ENCODE measurements around the gene AHCYL1.

Gene AHCYL1

GRCh38 chr1:110060662-110061060, 76.1 kb downstream of the AHCYL1 start:
- DNase-seq (ENCODE audit: low spot score) = no peak

DNA sequence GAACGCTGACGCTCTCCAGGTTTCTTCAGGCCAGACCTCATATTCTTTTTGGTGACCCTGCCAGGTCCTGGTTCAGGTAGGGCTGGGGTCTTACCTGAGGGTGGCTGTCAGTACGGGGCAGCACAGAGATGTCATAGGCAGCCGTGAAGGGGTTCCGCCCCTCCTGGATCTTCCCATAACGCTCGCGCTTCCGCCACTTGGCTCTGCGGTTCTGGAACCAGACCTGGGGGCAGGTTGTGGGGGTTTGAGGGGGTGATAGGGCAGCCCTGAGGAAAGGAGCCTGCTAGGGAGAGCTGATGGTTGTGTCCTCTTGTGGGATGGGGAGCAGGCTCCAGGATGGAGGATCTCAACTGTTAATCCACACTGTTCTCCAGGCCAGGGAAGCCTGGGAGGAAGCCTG, 76.8 kb downstream of the AHCYL1 start:
- DNase-seq (ENCODE audit: low spot score) = no peak

GRCh38 chr1:110062612-110063011, 78.0 kb downstream of the AHCYL1 start:
- no peak for DNase-seq (ENCODE audit: low spot score)

DNA sequence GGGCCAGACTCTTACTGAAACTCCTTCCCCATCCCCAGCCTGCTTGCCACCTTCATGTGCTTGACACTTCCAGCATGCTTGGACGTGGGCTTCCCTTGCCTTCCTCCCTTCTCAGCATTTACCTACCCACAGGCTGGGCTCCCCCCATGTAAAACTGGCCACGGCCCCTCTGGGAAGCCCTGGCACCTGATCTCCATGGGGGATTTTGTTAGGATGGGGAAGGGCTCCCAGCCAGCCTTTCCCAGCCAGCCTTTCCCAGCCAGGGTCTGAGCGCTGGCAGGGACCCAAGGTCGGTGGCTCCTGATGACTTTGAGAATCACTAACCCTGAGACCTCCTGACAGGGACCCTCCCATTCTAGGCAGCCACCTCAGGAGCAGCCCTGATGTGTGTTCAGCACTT, 79.2 kb downstream of the AHCYL1 start:
- no peak for DNase-seq (ENCODE audit: low spot score)

- DNase-seq (ENCODE audit: low spot score) = no peak
Observed at GRCh38 chr1:110064576-110065337, 80.2 kb downstream of the AHCYL1 start.

- DNase-seq (ENCODE audit: low spot score) = no peak
Observed at GRCh38 chr1:110065841-110066240, 81.3 kb downstream of the AHCYL1 start.

GRCh38 chr1:110067479-110067892, 82.9 kb downstream of the AHCYL1 start:
- no peak for DNase-seq (ENCODE audit: low spot score)

DNA sequence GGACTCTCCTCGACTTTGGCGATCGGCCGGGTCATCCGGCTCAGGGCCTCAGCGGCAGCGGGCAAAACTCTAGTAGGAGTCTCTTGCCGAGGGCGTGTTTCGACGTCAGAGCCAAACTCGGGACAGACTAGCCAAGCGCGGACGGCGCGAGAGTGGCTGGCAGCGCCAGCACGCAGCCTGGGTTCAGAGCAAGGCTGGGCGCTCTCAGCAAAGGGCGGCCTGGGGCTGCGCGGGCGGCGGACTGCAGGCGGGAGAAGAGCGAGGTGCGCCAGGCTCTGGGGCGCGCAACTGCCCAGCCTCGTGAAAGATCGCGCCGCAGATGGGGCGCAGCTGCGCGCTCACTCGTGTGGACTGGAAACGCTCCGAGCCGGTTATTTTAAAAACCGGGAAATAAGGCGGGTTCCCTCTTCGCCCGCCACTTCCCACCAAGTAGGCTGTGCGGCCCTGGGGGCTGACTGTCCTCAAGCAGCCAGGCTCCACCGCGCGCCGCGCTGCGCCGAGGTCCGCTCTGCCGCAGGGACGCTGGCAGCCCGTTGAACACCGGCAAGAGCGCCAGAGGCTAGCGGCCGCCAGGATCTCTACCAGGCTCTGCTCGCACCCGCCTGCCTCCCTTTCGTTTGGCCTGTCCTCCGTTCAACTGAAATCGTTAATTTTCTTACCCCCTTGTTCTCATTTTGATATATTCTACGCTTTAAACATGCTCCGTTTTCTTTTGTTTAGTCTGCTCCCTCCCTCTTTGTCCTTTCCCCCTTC, 83.5 kb downstream of the AHCYL1 start:
- no peak for DNase-seq (ENCODE audit: low spot score)

GRCh38 chr1:110068646-110069403, 84.3 kb downstream of the AHCYL1 start:
- no peak for DNase-seq (ENCODE audit: low spot score)

GRCh38 chr1:110069404-110070281, 85.1 kb downstream of the AHCYL1 start:
- no peak for DNase-seq (ENCODE audit: low spot score)

- DNase-seq (ENCODE audit: low spot score) = no peak
Observed at GRCh38 chr1:110070282-110070669, 85.7 kb downstream of the AHCYL1 start.

GRCh38 chr1:110070671-110071242, 86.2 kb downstream of the AHCYL1 start, which contains the start of gene ALX3:
ALX3 (minus strand) TSS chr1:110070672; CDS start chr1:110070612, 60 bp downstream.
- no peak for DNase-seq (ENCODE audit: low spot score)

Data from Ammon's horn (tissue), 1 donor.